HG02588 (cell line): Measurements from ENCODE around the gene PPP1R13L.
"Not testable (repeated sequence)": the region's sequence is repeated elsewhere in the genome, so short reads cannot be mapped to it uniquely, and the experiment has no call there.

ENCODE experiments used
- ATAC-seq: cut with Tn5 transposase; IDR thresholded peaks from one replicate; pipeline ENCODE4 v1.9.1; 2021; ENCODE audit warnings: mild to moderate bottlenecking, moderate library complexity; ENCODE audit not compliant: unreplicated experiment

The PPP1R13L gene

GRCh38 chr19:45349126-45349415 lies 55.8 kb downstream of the PPP1R13L start:
- no peak for ATAC-seq

DNA sequence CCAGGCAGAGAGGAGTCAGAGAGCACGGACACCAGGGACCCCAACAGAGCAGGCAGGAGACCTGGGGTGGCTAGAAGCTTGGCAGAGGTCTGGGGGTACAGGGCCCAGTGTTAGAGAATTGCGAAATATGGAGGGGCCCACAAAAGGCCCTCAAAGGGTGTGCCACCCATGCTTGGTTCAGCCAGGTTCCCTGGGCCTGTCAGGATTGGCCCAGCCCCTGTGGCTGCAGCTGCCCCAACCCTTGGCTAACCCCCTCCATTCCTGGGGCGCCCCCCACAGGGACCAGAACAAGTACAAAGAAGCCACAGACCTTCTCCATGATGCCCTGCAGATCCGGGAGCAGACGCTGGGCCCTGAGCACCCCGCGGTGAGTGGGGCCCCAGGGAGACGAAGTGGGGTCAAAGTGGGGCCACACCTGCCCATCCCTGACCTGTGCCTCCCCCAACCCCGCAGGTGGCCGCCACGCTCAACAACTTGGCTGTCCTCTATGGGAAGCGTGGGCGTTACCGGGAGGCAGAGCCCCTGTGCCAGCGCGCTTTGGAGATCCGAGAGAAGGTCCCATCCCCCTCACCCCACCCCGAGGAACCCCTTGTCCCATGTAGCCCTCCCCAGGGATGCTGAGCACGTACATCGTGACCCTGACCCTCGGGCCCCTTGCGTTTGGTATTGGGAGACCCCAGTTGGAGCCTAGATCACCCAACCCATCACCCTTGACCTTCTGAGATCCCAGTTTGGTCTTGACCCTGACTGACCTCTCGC lies 56.3 kb downstream of the PPP1R13L start:
- no peak for ATAC-seq

- no peak for ATAC-seq
Measured at GRCh38 chr19:45347570-45348366, 57.1 kb downstream of the PPP1R13L start.

DNA sequence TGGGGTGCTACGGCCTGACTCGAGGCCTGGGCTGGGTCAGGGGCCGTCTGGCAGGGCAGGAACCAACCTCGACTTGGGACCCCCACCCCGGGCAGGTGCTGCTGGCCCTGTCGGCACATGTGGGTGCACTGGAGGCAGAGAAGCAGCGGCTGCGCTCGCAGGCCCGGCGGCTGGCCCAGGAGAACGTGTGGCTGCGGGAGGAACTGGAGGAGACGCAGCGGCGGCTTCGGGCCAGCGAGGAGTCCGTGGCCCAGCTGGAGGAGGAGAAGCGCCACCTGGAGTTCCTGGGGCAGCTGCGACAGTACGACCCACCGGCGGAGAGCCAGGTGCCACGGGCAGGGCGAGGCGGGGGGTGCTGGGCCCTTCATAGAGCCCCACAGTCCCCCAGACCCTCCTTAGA lies 58.4 kb downstream of the PPP1R13L start:
- no peak for ATAC-seq

- ATAC-seq = no peak
Measured at GRCh38 chr19:45345506-45345860, 59.4 kb downstream of the PPP1R13L start.

- ATAC-seq = no peak
Measured at GRCh38 chr19:45344621-45345505, 60.0 kb downstream of the PPP1R13L start.

GRCh38 chr19:45342911-45343310 lies 62.0 kb downstream of the PPP1R13L start:
- ATAC-seq = no peak

DNA sequence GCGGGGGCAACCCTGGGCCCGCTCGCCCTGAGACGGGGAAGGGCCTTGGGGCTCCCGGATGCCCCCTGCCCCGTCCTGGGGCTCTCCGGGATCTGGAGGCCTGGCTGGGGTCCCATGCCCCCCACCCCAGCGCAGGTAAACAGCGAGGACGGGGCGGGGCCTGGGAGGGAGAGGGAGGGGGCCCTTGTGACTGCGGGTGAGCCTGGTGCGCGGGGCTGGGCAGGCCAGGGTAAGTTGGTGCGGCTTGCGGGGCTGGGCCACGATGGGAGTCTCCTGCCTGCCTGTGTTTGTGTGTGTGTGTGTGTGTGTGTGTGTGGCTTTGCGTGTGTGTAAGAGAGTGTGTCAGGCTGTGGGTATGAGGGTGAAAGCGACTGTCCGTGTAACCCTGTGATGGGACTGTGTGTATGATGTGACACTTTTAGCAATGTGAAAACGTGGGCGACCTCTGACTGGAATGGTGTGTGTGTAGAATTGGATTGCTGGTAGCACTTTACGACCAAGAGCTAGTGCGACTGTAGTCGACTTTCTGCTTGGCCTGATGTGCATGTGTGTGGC lies 63.9 kb downstream of the PPP1R13L start:
- ATAC-seq = no peak

DNA sequence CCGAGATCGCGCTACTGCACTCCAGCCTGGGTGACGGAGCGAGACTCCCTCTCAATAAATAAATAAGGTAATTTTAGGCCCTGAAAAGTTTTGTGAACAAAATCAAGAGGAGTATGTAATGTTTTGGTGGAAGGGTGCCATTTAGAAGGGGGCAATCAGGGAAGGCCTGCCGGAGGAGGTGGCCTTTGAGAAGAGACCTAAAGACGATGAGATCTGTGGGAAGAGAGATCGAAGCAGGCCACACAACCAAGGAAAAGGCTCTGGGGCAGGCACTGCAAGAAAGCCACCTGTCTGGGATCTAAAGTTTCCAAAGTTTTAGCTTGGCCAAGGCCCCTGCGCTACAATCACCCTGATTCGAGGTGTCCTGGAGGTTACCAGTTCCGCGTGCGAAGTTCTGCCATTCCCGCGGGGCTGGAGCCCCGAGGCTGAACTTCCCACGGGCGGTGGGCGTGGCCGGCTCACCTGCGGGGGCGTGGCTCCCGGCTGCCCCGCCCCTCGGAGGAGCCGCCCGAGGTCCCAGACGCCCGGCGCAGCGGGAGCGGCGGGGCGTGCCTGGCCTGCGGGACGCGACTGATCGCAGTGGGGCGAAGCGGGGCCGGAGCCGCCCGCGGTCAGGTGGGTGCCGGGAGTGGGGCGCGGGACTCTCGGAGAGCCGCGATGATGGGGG lies 64.5 kb downstream of the PPP1R13L start, which contains the start of gene KLC3:
TSS of gene KLC3 (plus strand) at position 519 of the 667 bp plus-strand sequence. CDS start 4,792 bp downstream, outside the sequence.
- no peak for ATAC-seq

DNA sequence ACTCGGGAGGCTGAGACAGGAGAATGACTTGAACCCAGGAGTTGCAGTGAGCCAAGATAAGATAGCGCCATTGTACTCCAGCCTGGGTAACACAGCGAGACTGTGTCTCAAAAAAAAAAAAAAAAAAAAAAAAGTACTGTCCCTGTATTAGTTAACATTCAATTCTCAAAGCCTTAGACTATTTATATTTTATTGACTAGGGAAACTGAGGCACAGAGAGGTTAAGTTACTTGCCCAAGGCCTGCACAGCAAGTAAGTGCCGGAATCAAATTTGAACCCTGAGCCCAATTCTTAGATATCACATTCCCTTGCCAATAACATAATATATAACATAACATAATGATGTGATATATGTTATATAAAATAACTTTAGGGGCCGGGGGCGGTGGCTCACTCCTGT lies 65.2 kb downstream of the PPP1R13L start:
- no peak for ATAC-seq

DNA sequence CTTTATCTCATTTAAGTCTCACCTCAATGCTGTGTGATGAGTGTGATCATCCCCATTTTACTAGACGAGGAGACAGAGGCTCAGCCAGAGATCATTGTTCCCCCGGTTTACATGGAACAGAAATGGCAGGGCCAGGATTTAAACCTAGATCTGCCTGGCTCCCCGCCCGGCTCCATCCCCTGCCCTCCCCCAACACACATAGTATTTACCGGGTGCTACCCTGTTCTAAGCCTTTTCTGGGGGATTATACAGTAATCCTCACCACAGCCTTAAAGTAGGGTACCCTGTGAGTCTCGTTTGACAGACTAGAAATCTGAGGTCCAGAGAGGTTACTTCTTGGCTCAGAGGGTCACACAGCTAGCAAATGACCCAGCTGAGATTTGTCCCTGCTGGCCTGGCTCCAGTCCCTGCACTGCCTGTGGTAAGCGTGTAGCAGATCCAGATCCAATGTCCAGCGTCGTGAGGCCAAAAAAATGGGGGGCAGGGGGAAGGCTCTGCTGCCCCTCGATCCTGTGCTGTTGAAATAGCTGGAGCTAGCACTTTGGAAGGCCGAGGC lies 68.1 kb downstream of the PPP1R13L start:
- no peak for ATAC-seq

GRCh38 chr19:45334881-45335280 lies 70.0 kb downstream of the PPP1R13L start:
- not testable (repeated sequence) for ATAC-seq

GRCh38 chr19:45333609-45334303 lies 71.1 kb downstream of the PPP1R13L start:
- ATAC-seq = no peak

DNA sequence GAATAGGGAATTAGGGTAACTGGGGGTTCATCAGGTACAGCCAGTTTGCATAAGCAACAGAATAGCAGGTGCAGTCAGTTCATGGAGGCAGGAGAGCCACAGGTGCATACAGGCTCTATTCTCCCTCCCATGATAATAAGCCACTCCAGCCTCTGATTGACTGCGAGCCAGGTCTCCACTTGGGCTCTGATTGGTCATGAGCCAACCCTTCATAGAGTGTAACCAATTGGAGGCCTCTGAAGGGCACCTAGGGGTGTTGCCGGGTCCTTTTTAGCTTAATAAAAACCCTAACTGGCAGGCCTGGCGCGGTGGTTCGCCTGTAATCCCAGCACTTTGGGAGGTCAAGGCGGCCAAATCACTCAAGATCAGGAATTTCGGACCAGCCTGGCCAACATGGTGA lies 73.5 kb downstream of the PPP1R13L start:
- ATAC-seq = no peak
